ELF-1 (cell line): ENCODE data around the gene ADPRH.
A peak's percentile ranks its signal among the peaks of the same experiment; 100 is the strongest.

ENCODE experiments used
- DNase-seq: peaks from one replicate; pipeline ENCODE4 v3.0.0-alpha.2; 2016; ENCODE audit warnings: low read depth, low spot score

The ADPRH gene

GRCh38 chr3:119596398-119596797 lies 17.1 kb downstream of the ADPRH start:
- no peak for DNase-seq

- DNase-seq, result no peak
These were observed 18.4 kb downstream of the ADPRH start, which contains the start of gene PLA1A for GRCh38 chr3:119597548-119598288. PLA1A (plus strand) TSS chr3:119597885; CDS start chr3:119597914, 29 bp downstream.

- no peak for DNase-seq
These were observed 19.3 kb downstream of the ADPRH start for GRCh38 chr3:119598410-119599098.

- no peak for DNase-seq
These were observed 20.4 kb downstream of the ADPRH start for GRCh38 chr3:119599558-119600174.

- DNase-seq, result peak; percentile 64
These were observed 21.4 kb downstream of the ADPRH start for GRCh38 chr3:119600732-119601131.

GRCh38 chr3:119601154-119601553 lies 21.9 kb downstream of the ADPRH start:
- DNase-seq, result no peak

GRCh38 chr3:119602676-119603075 lies 23.4 kb downstream of the ADPRH start:
- DNase-seq, result no peak

- DNase-seq, result no peak
These were observed 25.6 kb downstream of the ADPRH start for GRCh38 chr3:119604878-119605277.

- DNase-seq, result no peak
These were observed 29.2 kb downstream of the ADPRH start for GRCh38 chr3:119608405-119609000.

GRCh38 chr3:119609301-119609700 lies 30.0 kb downstream of the ADPRH start:
- peak; percentile 70 for DNase-seq

- no peak for DNase-seq
These were observed 32.4 kb downstream of the ADPRH start for GRCh38 chr3:119611664-119612063.

- DNase-seq, result no peak
These were observed 33.9 kb downstream of the ADPRH start for GRCh38 chr3:119613201-119613600.

GRCh38 chr3:119613872-119614271 lies 34.6 kb downstream of the ADPRH start:
- DNase-seq, result no peak

GRCh38 chr3:119616056-119616455 lies 36.8 kb downstream of the ADPRH start:
- DNase-seq, result no peak

GRCh38 chr3:119619094-119619493 lies 39.8 kb downstream of the ADPRH start:
- no peak for DNase-seq

- DNase-seq, result no peak
These were observed 41.6 kb downstream of the ADPRH start for GRCh38 chr3:119620899-119621298.

- no peak for DNase-seq
These were observed 44.9 kb downstream of the ADPRH start for GRCh38 chr3:119624002-119624720.

- no peak for DNase-seq
These were observed 46.3 kb downstream of the ADPRH start for GRCh38 chr3:119625451-119626153.

GRCh38 chr3:119626196-119626595 lies 46.9 kb downstream of the ADPRH start:
- DNase-seq, result no peak

GRCh38 chr3:119627461-119627860 lies 48.2 kb downstream of the ADPRH start:
- no peak for DNase-seq

- DNase-seq, result no peak
These were observed 49.1 kb downstream of the ADPRH start for GRCh38 chr3:119628390-119628789.
